ENCODE results near the gene ST6GALNAC3.

ST6GALNAC3 gene

GRCh38 chr1:76669624-76670315, 595.2 kb downstream of the ST6GALNAC3 start:
- DNase-seq, result no peak

GRCh38 chr1:76674689-76675210, 600.2 kb downstream of the ST6GALNAC3 start:
- no peak for DNase-seq

- DNase-seq, result no peak
Measured at GRCh38 chr1:76677416-76678405, 603.2 kb downstream of the ST6GALNAC3 start.

GRCh38 chr1:76679534-76680152, 605.1 kb downstream of the ST6GALNAC3 start:
- DNase-seq, result no peak

- no peak for DNase-seq
Measured at GRCh38 chr1:76680651-76681050, 606.1 kb downstream of the ST6GALNAC3 start.

- no peak for DNase-seq
Measured at GRCh38 chr1:76682138-76682537, 607.6 kb downstream of the ST6GALNAC3 start.

Data from fibroblast of skin of right quadriceps (primary cell).